Measurements from ENCODE around the gene MYBBP1A.

MYBBP1A gene

DNA sequence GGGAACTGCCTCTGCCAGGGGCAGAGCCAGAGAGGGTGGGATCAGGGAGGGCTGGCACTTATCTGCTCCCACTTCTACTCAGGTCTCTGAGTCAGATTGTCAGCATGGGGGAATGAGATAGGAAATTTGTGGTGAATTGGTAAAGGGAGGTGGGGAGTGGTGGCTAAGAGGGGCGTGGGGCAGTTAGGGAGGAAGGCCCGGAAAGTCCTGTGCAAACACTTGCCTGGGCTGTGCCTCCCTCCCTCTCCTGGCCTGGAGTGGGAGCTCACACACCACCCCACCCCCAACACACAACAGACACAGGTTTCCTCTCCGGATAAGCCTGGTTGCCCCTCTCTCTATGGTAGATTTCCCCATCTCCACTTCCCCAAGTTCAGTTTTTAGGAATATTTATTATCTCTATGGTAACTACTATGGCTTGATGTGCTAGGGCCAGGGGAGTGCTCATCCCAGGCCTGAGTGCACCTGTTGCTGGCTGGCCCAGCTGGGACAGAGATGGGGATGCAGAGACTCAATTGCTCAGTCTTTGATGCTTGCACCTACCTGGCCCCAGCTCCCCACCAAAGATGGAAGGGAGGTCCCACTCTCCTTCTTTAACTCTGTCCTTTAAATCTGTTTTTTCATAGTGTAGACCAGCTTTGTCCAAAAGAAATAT, 53.8 kb downstream of the MYBBP1A start:
- peak; percentile 37 for DNase-seq (ENCODE audit: insufficient read length, low spot score)
- no peak for TF ChIP-seq POLR2A (IDR thresholded peaks at IDR 0.05; ENCODE audit: low read depth, low read length)
- FAIRE-seq: no peak

DNA sequence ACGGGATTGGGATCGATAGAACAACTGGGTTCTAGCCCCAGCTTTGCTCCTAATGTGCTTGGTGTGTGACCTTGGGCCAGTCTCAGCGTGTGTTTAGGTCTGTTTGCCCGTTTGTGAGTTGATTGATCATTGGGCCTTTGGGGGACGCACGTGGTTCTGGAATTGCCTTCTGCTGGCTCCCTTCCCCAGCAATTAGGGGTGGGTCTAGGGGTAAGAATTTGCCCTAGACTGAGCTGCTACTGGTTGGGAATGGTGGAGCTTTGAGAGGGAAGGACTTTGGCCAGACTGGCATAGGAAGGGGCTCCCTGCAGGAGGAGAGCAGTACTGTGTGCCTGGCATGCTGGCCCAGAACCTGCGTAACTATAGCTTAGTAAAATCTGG, 55.0 kb downstream of the MYBBP1A start:
- no peak for TF ChIP-seq POLR2A (IDR thresholded peaks at IDR 0.05; ENCODE audit: low read depth, low read length)
- no peak for FAIRE-seq
- no peak for DNase-seq (ENCODE audit: insufficient read length, low spot score)

DNA sequence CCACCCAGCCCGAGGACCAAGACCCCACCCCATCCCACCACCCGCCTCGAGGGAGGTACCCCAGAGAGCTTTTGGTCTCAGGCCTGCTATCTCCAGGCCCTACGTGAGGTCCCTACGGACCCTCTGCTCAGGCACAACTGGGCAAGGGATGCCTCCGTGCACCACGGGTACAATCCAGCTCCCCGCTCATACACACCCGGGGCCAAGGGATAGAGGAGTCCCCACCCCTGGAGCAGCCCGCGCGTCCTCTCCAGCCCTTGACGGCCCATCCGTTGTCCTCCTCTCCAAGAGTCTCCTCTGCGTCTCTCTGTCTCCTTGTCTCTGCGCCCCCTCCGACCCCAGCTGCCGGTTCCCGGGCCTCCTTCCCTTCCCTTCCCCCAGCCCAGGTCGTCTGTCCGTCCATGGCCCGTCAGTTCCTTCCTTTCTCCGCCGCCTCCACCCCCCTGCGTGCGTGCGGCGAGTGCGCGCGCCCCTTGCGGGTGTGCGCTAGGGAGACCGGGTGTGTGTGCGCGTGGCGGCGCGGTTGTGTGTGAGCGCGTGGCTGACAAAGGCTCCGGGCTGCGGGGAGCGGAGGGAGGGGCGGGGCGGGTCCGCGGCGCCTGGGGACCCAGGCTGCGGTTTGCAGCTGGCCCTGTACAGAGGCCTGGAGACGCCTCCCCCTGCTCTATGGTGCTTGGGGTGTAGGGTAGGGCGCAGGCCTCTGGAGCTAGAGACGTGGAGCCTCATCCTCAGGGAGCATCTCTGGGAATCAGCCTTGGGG, 55.6 kb downstream of the MYBBP1A start:
- TF ChIP-seq POLR2A (IDR thresholded peaks at IDR 0.05; ENCODE audit: low read depth, low read length): no peak

DNA sequence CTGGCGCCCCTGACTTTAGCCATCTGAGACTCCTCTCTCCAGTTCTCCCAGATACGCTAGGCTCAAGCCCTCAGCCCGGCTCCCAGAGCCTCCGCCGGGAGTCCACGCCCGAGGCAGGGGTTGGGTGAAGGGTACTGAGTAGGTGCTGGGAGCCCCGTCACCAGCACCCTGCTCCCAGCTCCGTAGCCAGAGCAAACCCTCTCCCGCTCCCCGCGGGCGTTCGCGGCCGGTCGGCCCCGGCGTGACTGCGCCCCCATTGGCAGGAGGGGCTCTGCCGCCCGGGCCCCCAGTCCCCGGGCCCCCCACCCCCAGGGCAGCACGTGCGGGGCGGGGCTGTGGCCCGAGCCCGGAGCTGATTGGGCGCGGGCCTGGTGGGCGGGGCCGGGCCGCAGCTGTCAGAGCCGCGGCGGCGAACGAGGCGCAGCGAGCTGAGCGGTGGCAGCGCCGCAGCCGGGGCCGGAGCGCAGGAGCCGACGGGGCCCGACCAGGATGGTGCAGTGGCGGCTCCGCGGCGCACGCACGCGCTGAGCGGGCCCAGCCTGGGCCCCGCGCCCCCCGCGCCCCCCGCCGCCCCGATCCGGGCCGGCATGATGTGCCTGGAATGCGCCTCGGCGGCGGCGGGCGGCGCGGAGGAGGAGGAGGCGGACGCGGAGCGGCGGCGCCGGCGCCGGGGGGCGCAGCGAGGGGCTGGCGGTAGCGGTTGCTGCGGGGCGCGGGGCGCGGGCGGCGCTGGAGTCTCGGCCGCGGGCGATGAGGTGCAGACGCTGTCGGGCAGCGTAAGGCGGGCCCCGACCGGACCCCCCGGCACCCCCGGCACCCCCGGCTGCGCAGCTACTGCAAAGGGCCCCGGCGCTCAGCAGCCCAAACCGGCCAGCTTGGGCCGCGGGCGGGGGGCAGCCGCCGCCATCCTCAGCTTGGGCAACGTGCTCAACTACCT, 56.5 kb downstream of the MYBBP1A start, which contains the start of gene SPNS2:
Gene SPNS2, plus strand, starts transcription at position 421 of the 937 bp plus-strand sequence. Its CDS starts 167 bp downstream, at position 588.
- no peak for FAIRE-seq
- no peak for TF ChIP-seq POLR2A (IDR thresholded peaks at IDR 0.05; ENCODE audit: low read depth, low read length)
- peak; percentile 90 for DNase-seq (ENCODE audit: insufficient read length, low spot score)

More for the DNA sequence above, 55.6 kb downstream of the MYBBP1A start:
- no peak for DNase-seq (ENCODE audit: insufficient read length, low spot score)
- no peak for FAIRE-seq

DNA sequence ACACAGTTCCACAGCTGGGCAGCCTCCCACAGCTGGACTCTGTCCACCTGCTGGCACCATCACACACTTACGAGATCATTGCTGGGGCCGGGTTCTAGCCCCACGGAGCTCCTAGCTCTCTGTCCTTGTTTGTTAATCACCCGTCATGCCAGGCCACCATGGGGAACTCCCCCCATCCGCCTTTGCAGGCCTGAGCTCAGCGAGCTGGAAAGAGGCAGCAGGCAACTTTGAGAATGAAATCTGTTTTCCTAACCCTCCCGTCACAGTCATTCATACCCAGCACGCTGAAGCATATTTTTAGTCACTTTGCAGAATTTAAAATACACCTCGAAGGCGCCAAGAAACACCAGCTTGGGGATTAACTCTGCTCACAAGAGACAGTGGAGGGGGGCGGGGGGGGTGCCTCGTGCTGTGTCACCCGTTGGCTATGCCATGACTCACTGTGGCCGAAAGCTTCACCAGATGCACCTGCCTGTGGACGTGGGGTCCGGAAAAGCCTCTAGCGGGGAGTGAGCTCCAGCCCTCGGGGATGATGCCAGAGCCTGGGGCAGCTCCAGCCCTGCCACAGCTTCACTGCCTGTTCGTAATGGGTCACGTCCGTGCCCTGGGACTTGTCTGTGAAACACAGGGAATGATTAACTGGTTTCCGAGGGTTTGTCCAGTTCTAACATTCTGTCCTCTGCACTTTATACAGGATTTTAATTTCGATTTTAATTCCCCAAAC, 57.9 kb downstream of the MYBBP1A start:
- DNase-seq (ENCODE audit: insufficient read length, low spot score) (peak; percentile 96), FAIRE-seq (peak; percentile 93)
- no peak for TF ChIP-seq POLR2A (IDR thresholded peaks at IDR 0.05; ENCODE audit: low read depth, low read length)

DNA sequence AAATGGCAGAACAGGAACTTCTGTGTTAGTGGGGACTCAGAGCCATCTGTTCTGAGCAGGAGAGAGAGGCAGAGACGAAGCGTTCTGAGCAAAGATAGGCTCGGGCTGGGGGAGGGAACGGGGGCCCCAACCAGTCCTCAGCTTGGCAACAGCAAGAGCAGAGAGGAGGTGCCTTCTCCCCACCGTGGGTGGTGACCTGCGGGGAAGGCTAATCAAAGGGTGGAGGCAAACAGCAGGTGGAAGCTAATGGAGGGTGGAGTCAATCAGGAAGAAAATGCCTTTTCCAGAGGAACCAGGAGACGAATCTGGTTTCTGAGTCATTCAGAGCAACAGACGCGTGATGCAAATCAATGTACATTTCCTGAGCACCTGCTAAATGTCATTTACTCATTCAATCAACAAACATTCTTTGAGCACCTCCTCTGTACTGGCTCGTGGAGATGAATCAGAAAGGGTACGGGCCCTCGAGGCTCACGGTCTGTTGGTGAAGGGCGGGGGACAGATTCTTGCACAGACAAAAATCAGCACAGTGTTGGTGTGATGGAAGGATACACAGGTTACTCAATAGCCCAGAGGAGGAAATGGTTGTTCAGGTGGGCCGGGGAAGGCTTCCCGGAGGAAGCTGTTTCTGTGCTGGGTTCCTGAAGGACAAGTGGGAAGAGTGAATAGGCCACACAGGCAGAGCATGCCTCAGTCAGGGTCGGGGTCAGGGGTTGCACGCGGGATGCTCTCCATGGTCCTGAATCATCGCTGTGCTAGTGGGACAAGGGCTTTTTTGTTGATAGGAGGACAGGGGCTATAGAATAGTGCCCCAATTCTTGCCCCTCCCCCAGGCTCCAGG, 62.2 kb downstream of the MYBBP1A start:
- FAIRE-seq: peak; percentile 76

DNA sequence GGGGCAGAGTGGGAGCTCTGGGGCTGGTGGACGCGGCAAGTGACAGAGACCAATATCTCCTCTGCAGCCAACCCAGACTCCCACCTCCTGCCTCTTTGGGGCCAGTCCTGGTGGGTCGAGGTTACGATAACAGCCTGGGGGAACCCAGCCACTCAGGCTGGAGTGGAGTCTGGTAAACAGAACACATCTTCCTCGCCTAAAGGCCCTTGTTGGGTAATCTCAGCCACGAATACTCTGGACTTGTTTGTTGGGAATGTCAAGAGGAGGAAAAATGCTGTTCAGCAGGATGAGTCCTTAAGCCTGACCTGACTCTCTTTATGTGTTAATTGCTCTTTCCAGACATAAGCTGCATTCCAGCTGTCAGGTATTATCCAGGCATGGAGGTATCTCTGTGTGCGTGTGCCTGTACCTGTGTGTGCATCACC, 64.5 kb downstream of the MYBBP1A start:
- FAIRE-seq: no peak
- TF ChIP-seq POLR2A (IDR thresholded peaks at IDR 0.05; ENCODE audit: low read depth, low read length): no peak
- no peak for DNase-seq (ENCODE audit: insufficient read length, low spot score)

More for the DNA sequence above, 62.2 kb downstream of the MYBBP1A start:
- DNase-seq (ENCODE audit: insufficient read length, low spot score): no peak
- TF ChIP-seq POLR2A (IDR thresholded peaks at IDR 0.05; ENCODE audit: low read depth, low read length): no peak

DNA sequence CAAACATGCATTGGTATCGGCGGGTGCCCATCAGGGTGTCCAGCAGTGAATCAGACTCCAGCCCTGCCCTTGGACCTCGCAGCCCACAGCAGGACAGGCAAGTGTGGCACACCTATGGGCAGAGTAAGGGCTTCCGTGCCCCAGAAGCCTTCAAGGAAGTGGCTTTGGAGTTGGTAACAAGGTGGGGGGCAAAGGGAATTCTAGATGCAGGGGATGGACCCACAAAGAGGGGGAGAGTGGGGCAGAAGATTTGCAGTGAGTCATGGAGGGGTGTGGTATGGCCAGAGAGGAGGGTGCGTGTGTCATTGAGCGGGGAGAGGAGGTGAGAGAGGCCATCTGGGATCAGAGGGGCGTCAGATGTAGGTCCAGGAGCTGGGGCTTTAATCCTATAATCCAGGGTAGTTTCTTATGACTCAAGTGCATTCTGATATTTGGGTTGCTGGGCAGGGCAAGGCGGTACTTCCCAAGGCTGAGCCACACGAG, 65.0 kb downstream of the MYBBP1A start:
- FAIRE-seq (no peak), DNase-seq (ENCODE audit: insufficient read length, low spot score) (peak; percentile 72)
- TF ChIP-seq POLR2A (IDR thresholded peaks at IDR 0.05; ENCODE audit: low read depth, low read length): no peak

DNA sequence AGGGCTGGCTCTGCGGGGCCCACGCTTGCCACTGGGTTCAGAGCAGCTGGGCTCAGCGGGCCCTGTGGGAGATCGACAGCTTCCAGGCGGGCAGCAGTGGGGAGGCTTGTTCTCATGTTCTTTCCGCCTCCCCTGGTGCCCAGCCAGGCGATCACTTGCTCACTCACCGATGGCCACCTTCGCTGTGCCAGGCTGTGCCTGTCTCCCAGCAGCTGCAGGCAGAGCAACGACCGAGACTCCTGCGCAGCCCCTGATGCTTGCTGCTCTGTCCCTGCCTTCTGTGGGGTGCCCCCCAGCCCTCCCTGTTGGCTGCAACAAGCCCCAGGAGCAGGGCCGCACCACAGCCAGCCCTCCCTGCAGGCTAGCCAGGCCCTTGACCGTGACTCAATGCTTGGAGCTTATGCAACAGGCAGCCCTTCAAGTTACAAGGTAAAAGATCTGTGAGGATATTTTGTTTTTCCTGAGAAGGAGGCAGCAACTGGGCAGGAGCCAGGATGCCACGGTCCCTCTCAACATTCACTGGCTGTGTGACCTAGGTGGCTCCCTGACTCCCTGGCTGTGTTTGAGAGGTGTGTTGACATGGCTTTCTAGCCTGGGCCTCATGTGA, 66.1 kb downstream of the MYBBP1A start:
- DNase-seq (ENCODE audit: insufficient read length, low spot score) (no peak), FAIRE-seq (no peak)
- no peak for TF ChIP-seq POLR2A (IDR thresholded peaks at IDR 0.05; ENCODE audit: low read depth, low read length)
